Measurements from ENCODE around the gene MYOCD.

MYOCD gene

DNA sequence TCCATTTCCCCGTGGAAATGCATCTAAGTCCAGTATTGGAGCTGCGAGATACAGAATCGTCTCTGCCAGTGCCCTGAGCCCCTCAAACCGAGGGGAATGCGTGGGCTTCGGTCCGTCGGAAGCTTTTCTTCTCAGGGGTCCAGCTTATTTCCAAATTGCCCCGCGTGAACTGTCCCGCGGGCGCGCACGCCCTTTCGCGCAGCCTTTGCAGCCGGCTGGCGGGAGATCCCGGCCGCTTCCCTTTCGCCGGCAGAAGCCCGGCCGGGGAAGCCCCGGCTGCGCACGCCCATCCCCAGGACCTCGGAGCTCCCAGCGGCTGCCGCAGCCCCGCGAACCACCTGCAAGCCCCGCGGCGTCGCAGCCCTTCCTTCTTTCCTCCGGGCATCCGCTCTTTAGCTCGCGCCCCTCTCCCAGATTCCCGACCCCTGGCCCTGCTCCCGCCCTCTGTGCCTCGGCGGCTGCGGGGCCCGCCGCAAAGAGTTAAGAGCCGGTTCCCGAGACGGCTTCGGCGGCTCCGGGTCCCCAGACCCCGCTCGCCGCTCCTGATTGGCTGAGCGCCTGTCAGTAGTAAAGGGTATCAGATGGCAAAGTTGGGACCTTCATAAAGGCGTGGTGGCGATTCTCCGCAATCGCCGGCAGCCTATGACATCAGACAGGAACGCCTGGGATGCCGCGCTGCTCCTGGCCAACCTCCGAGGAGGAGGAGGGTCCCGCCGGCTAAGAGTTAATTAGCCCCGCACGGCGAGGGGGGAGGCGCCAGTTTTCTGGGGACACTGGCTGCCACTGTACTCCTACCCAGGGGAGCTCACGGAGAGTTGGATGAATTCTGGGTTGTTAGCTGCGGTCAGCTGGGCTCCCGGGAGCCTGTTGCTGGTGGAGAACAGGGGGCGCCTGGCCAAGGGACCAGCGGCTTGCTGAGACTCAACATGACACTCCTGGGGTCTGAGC lies at the start of gene MYOCD (continued):
- TF ChIP-seq, protein P1, sequence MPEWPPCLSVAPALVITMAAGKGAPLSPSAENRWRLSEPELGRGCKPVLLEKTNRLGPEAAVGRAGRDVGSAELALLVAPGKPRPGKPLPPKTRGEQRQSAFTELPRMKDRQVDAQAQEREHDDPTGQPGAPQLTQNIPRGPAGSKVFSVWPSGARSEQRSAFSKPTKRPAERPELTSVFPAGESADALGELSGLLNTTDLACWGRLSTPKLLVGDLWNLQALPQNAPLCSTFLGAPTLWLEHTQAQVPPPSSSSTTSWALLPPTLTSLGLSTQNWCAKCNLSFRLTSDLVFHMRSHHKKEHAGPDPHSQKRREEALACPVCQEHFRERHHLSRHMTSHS (tag by site-specific recombination; IDR thresholded peaks at IDR 0.05) = no peak
- TF ChIP-seq ZFP3 (tag by site-specific recombination; IDR thresholded peaks at IDR 0.05; ENCODE audit: low read depth) (no peak), ZNF184 (tag by site-specific recombination; IDR thresholded peaks at IDR 0.05) (no peak), ZNF223 (tag by site-specific recombination; IDR thresholded peaks at IDR 0.05) (no peak), ZNF747 (tag by site-specific recombination; IDR thresholded peaks at IDR 0.05) (no peak), ZNF785 (tag by site-specific recombination; IDR thresholded peaks at IDR 0.05) (no peak), TRIM28 (IDR thresholded peaks at IDR 0.05; ENCODE audit: borderline replicate concordance, low read length) (0 out of 2 replicates have a peak, but pooled peaks have one; percentile 38), ZNF324 (tag by site-specific recombination; IDR thresholded peaks at IDR 0.05) (no peak), ZNF777 (tag by site-specific recombination; IDR thresholded peaks at IDR 0.05; ENCODE audit: borderline replicate concordance) (no peak), ZBTB21 (tag by site-specific recombination; IDR thresholded peaks at IDR 0.05) (peak; percentile 90), ZNF707 (tag by site-specific recombination; IDR thresholded peaks at IDR 0.05) (no peak), ZNF169 (tag by site-specific recombination; IDR thresholded peaks at IDR 0.05) (no peak), GLI2 (tag by site-specific recombination; IDR thresholded peaks at IDR 0.05; ENCODE audit: borderline replicate concordance, low read depth) (no peak), ZNF416 (tag by site-specific recombination; IDR thresholded peaks at IDR 0.05) (no peak), ZNF211 (tag by site-specific recombination; IDR thresholded peaks at IDR 0.05; ENCODE audit: low read depth) (no peak), ZNF701 (tag by site-specific recombination; IDR thresholded peaks at IDR 0.05) (no peak), ZNF585B (tag by site-specific recombination; IDR thresholded peaks at IDR 0.05) (no peak), RBAK (tag by site-specific recombination; IDR thresholded peaks at IDR 0.05) (no peak), ZNF335 (tag by site-specific recombination; conservative IDR thresholded peaks at IDR 0.05) (peak; percentile 93), MZF1 (tag by site-specific recombination; IDR thresholded peaks at IDR 0.05; ENCODE audit: borderline replicate concordance) (peak; percentile 57; the same call in 1 of the 2 replicates), ZNF548 (tag by site-specific recombination; IDR thresholded peaks at IDR 0.05) (no peak), ZNF37A (tag by site-specific recombination; IDR thresholded peaks at IDR 0.05) (no peak)
- TF ChIP-seq, protein P2, sequence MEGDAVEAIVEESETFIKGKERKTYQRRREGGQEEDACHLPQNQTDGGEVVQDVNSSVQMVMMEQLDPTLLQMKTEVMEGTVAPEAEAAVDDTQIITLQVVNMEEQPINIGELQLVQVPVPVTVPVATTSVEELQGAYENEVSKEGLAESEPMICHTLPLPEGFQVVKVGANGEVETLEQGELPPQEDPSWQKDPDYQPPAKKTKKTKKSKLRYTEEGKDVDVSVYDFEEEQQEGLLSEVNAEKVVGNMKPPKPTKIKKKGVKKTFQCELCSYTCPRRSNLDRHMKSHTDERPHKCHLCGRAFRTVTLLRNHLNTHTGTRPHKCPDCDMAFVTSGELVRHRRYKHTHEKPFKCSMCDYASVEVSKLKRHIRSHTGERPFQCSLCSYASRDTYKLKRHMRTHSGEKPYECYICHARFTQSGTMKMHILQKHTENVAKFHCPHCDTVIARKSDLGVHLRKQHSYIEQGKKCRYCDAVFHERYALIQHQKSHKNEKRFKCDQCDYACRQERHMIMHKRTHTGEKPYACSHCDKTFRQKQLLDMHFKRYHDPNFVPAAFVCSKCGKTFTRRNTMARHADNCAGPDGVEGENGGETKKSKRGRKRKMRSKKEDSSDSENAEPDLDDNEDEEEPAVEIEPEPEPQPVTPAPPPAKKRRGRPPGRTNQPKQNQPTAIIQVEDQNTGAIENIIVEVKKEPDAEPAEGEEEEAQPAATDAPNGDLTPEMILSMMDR (tag by site-specific recombination; IDR thresholded peaks at IDR 0.05) = no peak
- TF ChIP-seq, protein P3, sequence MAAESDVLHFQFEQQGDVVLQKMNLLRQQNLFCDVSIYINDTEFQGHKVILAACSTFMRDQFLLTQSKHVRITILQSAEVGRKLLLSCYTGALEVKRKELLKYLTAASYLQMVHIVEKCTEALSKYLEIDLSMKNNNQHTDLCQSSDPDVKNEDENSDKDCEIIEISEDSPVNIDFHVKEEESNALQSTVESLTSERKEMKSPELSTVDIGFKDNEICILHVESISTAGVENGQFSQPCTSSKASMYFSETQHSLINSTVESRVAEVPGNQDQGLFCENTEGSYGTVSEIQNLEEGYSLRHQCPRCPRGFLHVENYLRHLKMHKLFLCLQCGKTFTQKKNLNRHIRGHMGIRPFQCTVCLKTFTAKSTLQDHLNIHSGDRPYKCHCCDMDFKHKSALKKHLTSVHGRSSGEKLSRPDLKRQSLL (tag by site-specific recombination; IDR thresholded peaks at IDR 0.05) = no peak
- TF ChIP-seq, protein P4, sequence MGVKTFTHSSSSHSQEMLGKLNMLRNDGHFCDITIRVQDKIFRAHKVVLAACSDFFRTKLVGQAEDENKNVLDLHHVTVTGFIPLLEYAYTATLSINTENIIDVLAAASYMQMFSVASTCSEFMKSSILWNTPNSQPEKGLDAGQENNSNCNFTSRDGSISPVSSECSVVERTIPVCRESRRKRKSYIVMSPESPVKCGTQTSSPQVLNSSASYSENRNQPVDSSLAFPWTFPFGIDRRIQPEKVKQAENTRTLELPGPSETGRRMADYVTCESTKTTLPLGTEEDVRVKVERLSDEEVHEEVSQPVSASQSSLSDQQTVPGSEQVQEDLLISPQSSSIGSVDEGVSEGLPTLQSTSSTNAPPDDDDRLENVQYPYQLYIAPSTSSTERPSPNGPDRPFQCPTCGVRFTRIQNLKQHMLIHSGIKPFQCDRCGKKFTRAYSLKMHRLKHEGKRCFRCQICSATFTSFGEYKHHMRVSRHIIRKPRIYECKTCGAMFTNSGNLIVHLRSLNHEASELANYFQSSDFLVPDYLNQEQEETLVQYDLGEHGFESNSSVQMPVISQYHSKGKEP (tag by site-specific recombination; IDR thresholded peaks at IDR 0.05) = no peak
- TF ChIP-seq, protein P5, sequence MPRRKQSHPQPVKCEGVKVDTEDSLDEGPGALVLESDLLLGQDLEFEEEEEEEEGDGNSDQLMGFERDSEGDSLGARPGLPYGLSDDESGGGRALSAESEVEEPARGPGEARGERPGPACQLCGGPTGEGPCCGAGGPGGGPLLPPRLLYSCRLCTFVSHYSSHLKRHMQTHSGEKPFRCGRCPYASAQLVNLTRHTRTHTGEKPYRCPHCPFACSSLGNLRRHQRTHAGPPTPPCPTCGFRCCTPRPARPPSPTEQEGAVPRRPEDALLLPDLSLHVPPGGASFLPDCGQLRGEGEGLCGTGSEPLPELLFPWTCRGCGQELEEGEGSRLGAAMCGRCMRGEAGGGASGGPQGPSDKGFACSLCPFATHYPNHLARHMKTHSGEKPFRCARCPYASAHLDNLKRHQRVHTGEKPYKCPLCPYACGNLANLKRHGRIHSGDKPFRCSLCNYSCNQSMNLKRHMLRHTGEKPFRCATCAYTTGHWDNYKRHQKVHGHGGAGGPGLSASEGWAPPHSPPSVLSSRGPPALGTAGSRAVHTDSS (tag by site-specific recombination; IDR thresholded peaks at IDR 0.05) = peak; percentile 84
- TF ChIP-seq, protein P6, sequence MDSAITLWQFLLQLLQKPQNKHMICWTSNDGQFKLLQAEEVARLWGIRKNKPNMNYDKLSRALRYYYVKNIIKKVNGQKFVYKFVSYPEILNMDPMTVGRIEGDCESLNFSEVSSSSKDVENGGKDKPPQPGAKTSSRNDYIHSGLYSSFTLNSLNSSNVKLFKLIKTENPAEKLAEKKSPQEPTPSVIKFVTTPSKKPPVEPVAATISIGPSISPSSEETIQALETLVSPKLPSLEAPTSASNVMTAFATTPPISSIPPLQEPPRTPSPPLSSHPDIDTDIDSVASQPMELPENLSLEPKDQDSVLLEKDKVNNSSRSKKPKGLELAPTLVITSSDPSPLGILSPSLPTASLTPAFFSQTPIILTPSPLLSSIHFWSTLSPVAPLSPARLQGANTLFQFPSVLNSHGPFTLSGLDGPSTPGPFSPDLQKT (IDR thresholded peaks at IDR 0.05; ENCODE audit: borderline replicate concordance, low read depth, low read length) = no peak
- TF ChIP-seq, protein P7, sequence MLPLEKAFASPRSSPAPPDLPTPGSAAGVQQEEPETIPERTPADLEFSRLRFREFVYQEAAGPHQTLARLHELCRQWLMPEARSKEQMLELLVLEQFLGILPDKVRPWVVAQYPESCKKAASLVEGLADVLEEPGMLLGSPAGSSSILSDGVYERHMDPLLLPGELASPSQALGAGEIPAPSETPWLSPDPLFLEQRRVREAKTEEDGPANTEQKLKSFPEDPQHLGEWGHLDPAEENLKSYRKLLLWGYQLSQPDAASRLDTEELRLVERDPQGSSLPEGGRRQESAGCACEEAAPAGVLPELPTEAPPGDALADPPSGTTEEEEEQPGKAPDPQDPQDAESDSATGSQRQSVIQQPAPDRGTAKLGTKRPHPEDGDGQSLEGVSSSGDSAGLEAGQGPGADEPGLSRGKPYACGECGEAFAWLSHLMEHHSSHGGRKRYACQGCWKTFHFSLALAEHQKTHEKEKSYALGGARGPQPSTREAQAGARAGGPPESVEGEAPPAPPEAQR (tag by site-specific recombination; IDR thresholded peaks at IDR 0.05) = no peak
- TF ChIP-seq, protein P8, sequence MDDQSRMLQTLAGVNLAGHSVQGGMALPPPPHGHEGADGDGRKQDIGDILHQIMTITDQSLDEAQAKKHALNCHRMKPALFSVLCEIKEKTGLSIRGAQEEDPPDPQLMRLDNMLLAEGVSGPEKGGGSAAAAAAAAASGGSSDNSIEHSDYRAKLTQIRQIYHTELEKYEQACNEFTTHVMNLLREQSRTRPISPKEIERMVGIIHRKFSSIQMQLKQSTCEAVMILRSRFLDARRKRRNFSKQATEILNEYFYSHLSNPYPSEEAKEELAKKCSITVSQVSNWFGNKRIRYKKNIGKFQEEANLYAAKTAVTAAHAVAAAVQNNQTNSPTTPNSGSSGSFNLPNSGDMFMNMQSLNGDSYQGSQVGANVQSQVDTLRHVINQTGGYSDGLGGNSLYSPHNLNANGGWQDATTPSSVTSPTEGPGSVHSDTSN (CRISPR knock-in tag; IDR thresholded peaks at IDR 0.05) = no peak; the same call in 1 of the 2 replicates
